D721Med (cell line): Measurements from ENCODE around the gene CD164.

Experiments
- DNase-seq: peaks from one replicate; pipeline ENCODE4 v3.0.0; 2011; ENCODE audit warnings: low spot score; ENCODE audit not compliant: insufficient read length
- FAIRE-seq: peaks from 2 replicates; lab custom pipeline; 2011; peaks lifted over from hg19 to GRCh38; lab: Jason Lieb, UNC
- TF ChIP-seq, protein P1 (sequence below): IDR thresholded peaks from 2 replicates; pipeline ENCODE4 v1.5.1; 2012; ENCODE audit warnings: mild to moderate bottlenecking, control low read depth; ENCODE audit not compliant: insufficient read depth; ENCODE audit errors: missing control alignments

Gene CD164

DNA sequence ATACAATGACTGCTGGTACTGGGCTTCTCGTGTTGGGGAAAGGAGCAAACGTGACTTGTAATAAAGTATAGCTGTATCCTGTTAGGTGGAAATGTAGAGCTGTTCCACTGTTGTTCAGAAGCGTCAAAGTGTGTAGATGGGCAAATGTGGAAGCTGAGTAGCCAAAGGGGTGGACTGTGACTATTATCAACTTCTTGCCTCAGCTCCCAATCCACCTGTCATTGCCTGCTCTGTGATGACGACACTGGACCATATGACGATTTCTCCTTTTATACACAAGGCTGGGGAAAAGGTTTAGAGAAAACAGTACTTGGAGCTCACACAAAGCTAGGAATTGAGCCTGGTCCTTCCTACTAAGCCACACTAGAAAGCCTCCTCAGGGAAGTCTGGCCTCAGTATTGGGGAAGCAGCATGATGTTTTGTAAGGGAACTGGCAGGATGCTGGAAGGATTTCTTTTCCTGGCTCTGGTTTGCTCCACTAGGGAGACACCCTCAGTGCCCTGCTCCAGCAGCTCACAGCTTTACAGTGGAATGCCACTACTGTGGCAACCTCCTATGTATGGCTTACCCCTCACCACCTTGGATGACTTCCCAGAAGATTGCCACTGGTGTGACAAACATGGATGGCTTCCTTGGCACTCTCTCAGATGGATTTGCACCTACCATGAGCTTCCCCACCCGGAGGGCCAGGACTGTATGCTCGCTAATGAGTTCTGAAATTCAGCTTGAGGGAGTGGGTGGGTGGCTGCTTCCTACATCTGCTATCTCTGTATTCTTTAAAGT lies 20.0 kb downstream of the CD164 start:
- FAIRE-seq (no peak), DNase-seq (no peak)
- TF ChIP-seq, protein P1, sequence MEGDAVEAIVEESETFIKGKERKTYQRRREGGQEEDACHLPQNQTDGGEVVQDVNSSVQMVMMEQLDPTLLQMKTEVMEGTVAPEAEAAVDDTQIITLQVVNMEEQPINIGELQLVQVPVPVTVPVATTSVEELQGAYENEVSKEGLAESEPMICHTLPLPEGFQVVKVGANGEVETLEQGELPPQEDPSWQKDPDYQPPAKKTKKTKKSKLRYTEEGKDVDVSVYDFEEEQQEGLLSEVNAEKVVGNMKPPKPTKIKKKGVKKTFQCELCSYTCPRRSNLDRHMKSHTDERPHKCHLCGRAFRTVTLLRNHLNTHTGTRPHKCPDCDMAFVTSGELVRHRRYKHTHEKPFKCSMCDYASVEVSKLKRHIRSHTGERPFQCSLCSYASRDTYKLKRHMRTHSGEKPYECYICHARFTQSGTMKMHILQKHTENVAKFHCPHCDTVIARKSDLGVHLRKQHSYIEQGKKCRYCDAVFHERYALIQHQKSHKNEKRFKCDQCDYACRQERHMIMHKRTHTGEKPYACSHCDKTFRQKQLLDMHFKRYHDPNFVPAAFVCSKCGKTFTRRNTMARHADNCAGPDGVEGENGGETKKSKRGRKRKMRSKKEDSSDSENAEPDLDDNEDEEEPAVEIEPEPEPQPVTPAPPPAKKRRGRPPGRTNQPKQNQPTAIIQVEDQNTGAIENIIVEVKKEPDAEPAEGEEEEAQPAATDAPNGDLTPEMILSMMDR: no peak

DNA sequence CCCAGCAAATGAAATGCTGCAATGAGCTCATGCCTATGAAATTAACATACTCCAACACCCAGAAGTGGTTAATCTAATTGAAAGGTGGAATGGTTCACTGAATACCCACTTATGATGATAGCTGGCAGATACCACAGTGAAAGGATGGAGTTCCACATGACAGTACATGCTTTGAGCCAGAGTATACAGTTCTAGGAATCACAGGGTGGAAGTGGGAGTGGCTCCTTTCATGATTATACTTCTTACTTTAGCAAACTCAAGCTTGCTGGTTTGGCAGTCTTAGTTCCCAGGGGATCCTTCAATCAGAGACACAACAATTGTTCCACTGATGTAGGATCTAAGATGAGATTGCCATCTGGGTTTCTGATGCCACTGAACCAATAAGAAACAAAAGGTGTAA lies 21.5 kb downstream of the CD164 start:
- DNase-seq (no peak), FAIRE-seq (no peak)
- TF ChIP-seq, protein P1: no peak

DNA sequence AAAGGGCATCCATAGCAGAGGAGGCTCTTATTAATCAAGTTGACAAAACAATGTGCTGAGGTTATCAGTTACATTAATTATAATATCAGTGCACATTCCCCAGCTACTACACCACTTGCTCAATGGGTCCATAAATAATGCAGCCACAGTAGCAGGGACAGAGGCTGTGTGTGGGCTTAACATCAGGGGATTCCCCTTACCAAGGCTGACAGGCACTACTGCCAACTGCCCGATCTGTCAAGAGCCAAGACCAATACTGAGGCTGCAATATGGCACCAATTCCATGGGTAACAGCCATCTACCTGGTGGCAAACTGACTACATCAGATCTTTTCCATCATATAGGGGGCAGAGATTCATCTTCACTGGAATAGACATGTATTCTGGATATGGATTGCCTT lies 22.0 kb downstream of the CD164 start:
- TF ChIP-seq, protein P1: no peak
- DNase-seq: no peak
- no peak for FAIRE-seq

DNA sequence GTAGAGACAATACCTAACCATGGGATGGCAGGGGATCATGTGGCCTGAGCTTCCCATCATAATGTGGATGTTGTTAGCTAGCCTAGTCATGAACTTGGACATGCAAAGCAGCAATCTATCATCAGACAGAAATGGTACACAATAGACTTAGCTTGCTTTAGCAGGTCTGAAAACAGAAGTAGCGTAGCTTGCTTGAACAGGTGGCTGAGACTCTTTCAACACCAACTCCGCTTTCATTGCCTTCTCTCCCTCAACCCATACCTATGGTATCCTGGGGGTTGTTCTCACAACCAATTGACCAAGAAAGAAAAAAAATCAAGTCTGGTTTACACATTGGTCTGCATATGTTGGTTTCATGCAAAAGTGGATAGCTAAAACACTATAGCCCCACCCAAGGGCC lies 23.0 kb downstream of the CD164 start:
- no peak for FAIRE-seq
- TF ChIP-seq, protein P1: no peak
- no peak for DNase-seq

DNA sequence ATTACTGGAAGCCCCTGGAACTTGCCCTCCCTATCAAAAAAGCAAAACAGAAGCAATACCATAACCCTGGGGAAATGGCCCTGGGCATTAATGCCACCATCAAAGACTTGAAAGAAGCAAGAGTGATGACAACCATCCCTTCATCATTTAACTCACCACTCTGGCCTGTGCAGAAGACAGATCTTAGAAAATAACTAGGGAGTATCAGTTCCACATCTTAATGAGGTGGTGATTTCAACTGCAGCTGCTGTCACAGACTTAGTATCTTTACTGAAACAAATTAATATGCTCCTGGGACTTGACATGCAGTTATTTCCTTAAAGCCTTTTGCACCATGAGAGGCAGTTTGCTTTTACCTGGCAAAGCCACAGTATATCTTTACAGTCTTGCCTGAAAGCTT lies 24.1 kb downstream of the CD164 start:
- FAIRE-seq: no peak
- TF ChIP-seq, protein P1: no peak

DNA sequence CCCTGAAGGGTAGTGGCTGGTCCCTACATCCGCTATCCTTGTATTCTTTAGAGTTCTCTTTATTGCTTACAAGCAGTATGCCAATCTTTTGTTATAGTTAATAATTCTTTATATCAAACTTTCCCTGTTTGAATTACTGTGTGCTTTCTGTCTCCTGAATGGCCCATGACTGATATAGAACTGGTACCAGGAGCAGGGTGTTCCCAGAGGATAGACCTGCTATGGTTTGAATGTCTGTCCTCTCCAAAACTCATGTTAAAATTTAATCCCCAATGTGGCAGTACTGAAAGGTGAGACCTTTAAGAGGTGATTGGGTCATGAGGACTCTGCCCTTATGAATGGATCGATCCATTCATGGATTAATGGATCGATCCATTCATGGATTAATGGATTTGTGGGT lies 26.0 kb downstream of the CD164 start:
- DNase-seq (no peak), FAIRE-seq (no peak)
- TF ChIP-seq, protein P1: no peak

More for the DNA sequence above, 24.1 kb downstream of the CD164 start:
- DNase-seq: no peak

DNA sequence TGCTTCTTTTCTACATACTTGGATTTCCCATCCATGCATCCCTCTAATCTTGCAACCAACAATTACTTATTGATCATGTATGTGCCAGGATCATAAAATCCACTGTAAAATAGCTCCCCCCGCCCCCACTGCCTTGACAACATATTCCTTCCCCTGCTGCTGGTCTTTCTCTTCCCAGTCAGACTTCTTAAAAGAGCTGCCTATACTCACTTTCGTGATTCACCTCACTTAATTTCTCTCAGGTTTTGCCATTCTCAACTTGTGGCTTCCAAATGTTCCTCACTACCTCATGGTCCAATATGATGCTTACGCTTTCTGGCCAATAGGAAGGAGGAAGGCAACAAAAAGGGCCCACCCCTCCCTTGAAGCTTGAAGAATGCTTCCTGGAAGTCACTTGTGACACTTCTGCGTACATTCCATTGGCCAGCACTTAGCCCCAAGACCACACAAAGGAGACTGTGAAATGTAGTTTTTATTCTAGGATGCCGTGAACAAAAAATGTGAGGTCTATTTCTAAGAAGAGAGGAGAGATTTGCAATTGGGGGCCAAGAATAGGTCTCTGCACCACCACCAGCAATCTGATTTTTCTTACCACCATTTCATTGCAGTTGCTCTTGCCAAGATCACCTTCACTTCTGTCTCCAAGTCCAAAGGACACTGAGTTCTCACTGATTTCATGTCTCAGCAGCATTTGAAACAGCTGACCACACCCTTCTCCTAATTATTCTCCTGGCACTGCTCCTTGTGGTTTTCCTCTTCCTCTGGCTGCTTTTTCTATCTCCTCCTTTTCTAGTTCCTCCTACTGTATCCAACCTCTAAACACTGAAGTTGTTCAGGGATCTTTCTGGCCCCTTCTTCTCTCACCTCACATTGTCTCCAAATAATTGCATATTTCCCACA lies 30.8 kb downstream of the CD164 start:
- no peak for DNase-seq
- no peak for FAIRE-seq
- TF ChIP-seq, protein P1: no peak
